Transverse colon (tissue), 4 donors: ENCODE measurements around the gene ZNF20. TPM values are rescaled to one million over a fixed set of nuclear protein-coding genes. Genes with fewer than 3 reads are reported as not detected.

Experiments used
- DNase-seq: peaks from one replicate; pipeline ENCODE4 v3.0.0-alpha.2; 2019
- H3K27ac ChIP-seq, 4 donors: fragments of 200-600 bp; sonication (generic); 2 replicates each; pipeline ENCODE4 v1.5.1; 2016 to 2018; ENCODE audit warnings: inconsistent platforms in 4 of 4
- H3K27me3 ChIP-seq: fragments of 200-600 bp; sonication (generic); 2 replicates; pipeline ENCODE4 v1.5.1; 2017; ENCODE audit warnings: inconsistent platforms
- H3K36me3 ChIP-seq, 4 donors: fragments of 200-600 bp; sonication (generic); 2 replicates each; pipeline ENCODE4 v1.5.1; 2017 to 2019; ENCODE audit warnings: inconsistent platforms in 4 of 4
- H3K4me1 ChIP-seq, 4 donors: fragments of 200-600 bp; sonication (generic); 2 replicates each; pipeline ENCODE4 v1.5.1; 2017 to 2020; ENCODE audit warnings: inconsistent platforms in 4 of 4
- H3K4me3 ChIP-seq, 4 donors: fragments of 200-600 bp; sonication (generic); 1 replicate in 1 of 4; 2 replicates in 3 of 4; pipeline versions ENCODE4 v1.5.1 to v1.6.1; 2017 to 2019; ENCODE audit warnings: inconsistent platforms in 4 of 4
- H3K9me3 ChIP-seq, 2 donors: fragments of 200-600 bp; sonication (generic); 2 replicates each; pipeline ENCODE4 v1.5.1; 2017 to 2019; ENCODE audit warnings: inconsistent platforms in 2 of 2
- EP300 ChIP-seq: sonication (generic); formaldehyde crosslinking; IDR thresholded peaks from one replicate; pipeline ENCODE4 v1.6.1; 2017; ENCODE audit warnings: antibody characterized with exemption, low read depth
- POLR2A ChIP-seq: fragments of 450-650 bp; IDR thresholded peaks from one replicate; pipeline ENCODE4 v1.6.1; 2016; ENCODE audit warnings: antibody characterized with exemption, mild to moderate bottlenecking, moderate library complexity
- POLR2AphosphoS5 ChIP-seq, 3 donors: sonication (generic); formaldehyde crosslinking; IDR thresholded peaks; one replicate each; pipeline ENCODE4 v1.6.1; 2016; ENCODE audit warnings: antibody characterized with exemption in 3 of 3
- WGBS, 2 donors: methylation state at CpG; one replicate each; pipeline ENCODE4 v1.1.5; 2018; ENCODE audit warnings: low coverage in 1 of 2; 5-methylcytosine and 5-hydroxymethylcytosine counted together
- in situ Hi-C, 4 donors: fragments of 200-750 bp; cut with MboI; loops; one replicate each; pipeline versions ENCODE4 v1.15.0 to v1.15.1; 2017; ENCODE audit warnings: low sequenced_read_pairs in 3 of 4, low pct_ligation_motif_present in 1 of 4, low pct_unique_long_range_greater_than_20kb in 1 of 4
- intact Hi-C: fragments of 100-400 bp; cut with DNase I; formaldehyde crosslinking; loops from one replicate; pipeline ENCODE4 v1.15.1; 2023; ENCODE audit warnings: low total_unique reads
- total RNA-seq, 4 donors: library from RNA; depleted of rRNA; stranded (reverse); fragments of >200 nt; gene quantifications; one replicate each; pipeline ENCODE4 v1.1.0, GENCODE V29; 2016
- TF ChIP-seq, protein P1 (sequence below), 5 experiments: fragments of 200-600 bp in 3 of 5; fragments of 450-650 bp in 2 of 5; sonication (generic) in 3 of 5; IDR thresholded peaks; 1 replicate in 2 of 5; 2 replicates in 3 of 5; pipeline ENCODE4 v1.5.1; 2016 to 2017; ENCODE audit warnings: antibody characterized with exemption in 5 of 5, inconsistent platforms in 3 of 5, mild to moderate bottlenecking in 2 of 5, moderate library complexity in 1 of 5

The ZNF20 gene
- 1 to 10 TPM in 3 of 4 donors, under 1 TPM in 1; 0.37 to 4.8 (median 2.9) TPM for total RNA-seq

DNA sequence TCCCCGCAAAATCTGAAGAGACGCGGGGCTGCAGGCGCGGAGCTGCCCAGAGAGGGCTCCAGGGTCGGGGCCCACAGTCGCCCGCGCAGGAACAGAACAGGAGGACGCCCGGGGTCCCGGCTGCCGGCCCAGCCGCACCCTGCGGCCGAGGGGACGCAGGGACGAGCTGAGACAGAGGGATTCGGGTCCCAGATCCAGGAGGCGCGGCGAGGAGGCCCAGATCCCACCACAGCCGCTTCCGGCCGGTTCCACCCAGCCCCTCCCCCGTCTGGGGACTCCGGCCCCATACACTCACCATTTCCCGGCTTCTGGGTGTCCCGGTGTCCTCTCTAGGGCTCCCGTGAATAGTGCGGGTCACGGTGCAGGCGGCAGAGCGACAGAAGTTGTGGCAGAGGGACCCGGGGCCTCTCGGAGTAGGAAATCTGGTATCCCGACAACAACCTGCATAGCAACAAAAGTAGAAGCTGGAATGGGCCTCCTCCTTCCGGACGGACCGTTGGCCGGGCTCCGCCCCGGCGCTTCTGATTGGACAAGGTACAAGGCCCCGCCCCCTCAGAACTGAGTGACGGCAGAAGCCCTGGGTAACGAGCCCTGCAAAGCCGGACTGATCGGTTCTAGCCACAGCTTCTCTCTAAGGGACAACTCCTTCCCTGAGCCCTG lies at the start of gene ZNF20:
TSS of gene ZNF20 (minus strand) at position 466 of the 660 bp plus-strand sequence. CDS start at position 298, 168 bp downstream.
- DNase-seq: peak; percentile 98
- peaks cover 6 to 21% (median 18%) of the 10 kb centered on the region in 4 donors for H3K4me1 ChIP-seq
- 0 to 1% methylated on average over 3 to 37 of the region's 49 CpGs for WGBS, 2 donors
- TF ChIP-seq POLR2A (peak; percentile 59), EP300 (no peak), POLR2AphosphoS5 (IDR thresholded peaks at IDR 0.05) (peak in 2 of 3 donors; percentile 51 to 79)
- TF ChIP-seq, protein P1, sequence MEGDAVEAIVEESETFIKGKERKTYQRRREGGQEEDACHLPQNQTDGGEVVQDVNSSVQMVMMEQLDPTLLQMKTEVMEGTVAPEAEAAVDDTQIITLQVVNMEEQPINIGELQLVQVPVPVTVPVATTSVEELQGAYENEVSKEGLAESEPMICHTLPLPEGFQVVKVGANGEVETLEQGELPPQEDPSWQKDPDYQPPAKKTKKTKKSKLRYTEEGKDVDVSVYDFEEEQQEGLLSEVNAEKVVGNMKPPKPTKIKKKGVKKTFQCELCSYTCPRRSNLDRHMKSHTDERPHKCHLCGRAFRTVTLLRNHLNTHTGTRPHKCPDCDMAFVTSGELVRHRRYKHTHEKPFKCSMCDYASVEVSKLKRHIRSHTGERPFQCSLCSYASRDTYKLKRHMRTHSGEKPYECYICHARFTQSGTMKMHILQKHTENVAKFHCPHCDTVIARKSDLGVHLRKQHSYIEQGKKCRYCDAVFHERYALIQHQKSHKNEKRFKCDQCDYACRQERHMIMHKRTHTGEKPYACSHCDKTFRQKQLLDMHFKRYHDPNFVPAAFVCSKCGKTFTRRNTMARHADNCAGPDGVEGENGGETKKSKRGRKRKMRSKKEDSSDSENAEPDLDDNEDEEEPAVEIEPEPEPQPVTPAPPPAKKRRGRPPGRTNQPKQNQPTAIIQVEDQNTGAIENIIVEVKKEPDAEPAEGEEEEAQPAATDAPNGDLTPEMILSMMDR (IDR thresholded peaks at IDR 0.05): peak in 1 of 5 experiments; percentile 5
- H3K36me3 ChIP-seq: peaks cover 0 to 18% (median 4%) of the 10 kb centered on the region in 4 donors
- peaks cover 0 to 5% of the 10 kb centered on the region in 2 donors for H3K9me3 ChIP-seq
- intact Hi-C loops: loop anchor here (5.0 kb wide), 2 partner anchors 83 to 258 kb away; no protein-coding TSS in a partner anchor
- H3K27me3 ChIP-seq: no peaks in the 10 kb centered on the region
- peak within 1 kb of the TSS; percentile 83 to 94 (median 87) for H3K27ac ChIP-seq
- peak within 1 kb of the TSS; percentile 58 to 92 (median 72) for H3K4me3 ChIP-seq
- in situ Hi-C loops: loop anchor here in 3 of 4 donors (5.0 to 25.0 kb wide), 5 partner anchors 83 to 253 kb away; partner anchors contain the start of genes ZNF878 (in 2 of the 3) and ZNF69 (in 1 of the 3)

DNA sequence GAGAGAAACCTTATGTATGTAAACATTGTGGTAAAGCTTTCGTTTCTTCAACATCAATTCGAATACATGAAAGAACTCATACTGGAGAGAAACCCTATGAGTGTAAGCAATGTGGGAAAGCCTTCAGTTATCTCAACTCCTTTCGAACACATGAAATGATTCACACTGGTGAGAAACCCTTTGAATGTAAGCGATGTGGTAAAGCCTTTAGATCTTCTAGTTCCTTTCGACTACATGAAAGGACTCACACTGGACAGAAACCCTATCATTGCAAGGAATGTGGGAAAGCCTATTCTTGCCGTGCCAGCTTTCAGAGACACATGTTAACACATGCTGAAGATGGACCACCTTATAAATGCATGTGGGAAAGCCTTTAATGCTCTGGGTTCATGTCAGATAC lies 47.5 kb upstream of the ZNF20 start:
- Histone ChIP-seq H3K36me3 (peaks cover 4 to 62% (median 20%) of the 10 kb centered on the region in 4 donors), H3K27me3 (no peaks in the 10 kb centered on the region), H3K4me3 (no peak overlapping the region), H3K27ac (no peak overlapping the region), H3K9me3 (peaks cover 58 to 66% of the 10 kb centered on the region in 2 donors), H3K4me1 (no peaks in the 10 kb centered on the region)
- TF ChIP-seq EP300: no peak
- no peak for TF ChIP-seq POLR2A
- TF ChIP-seq, protein P1 (IDR thresholded peaks at IDR 0.05): no peak
- TF ChIP-seq POLR2AphosphoS5 (IDR thresholded peaks at IDR 0.05): no peak
- no peak for DNase-seq
- in situ Hi-C loops (no loop called here), intact Hi-C loops (no loop called here)
- WGBS, 2 donors: 95 to 96% methylated on average over 6 of the region's 6 CpGs

DNA sequence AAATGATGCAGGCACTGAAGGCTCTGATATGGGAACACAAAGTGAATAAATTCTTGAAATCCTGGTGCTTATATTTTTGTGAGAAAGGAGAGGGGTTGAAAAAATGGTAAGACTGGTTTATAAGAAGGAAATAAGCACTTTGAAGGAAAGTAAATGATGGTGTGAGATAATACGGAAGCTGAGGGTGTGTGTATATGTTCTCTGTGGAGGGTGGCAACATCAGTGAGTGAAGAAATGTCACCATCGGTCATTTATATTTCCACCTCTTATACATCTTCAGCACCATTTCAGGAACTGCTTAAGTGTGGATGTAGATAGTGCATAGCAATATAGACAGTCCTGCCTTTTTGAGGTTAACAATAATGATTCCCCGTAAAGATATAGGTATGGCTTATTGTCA lies 40.2 kb upstream of the ZNF20 start:
- no peak for DNase-seq
- intact Hi-C loops (no loop called here), in situ Hi-C loops (no loop called here)
- Histone ChIP-seq H3K36me3 (peaks cover 0 to 11% (median 0%) of the 10 kb centered on the region in 4 donors), H3K27me3 (no peaks in the 10 kb centered on the region), H3K4me3 (no peak overlapping the region), H3K4me1 (no peaks in the 10 kb centered on the region), H3K27ac (no peak overlapping the region), H3K9me3 (peaks cover 14 to 26% of the 10 kb centered on the region in 2 donors)
- 99 to 100% methylated on average over 3 of the region's 3 CpGs for WGBS, 2 donors
- TF ChIP-seq, protein P1 (IDR thresholded peaks at IDR 0.05): no peak
- TF ChIP-seq POLR2A (no peak), POLR2AphosphoS5 (IDR thresholded peaks at IDR 0.05) (no peak), EP300 (no peak)

DNA sequence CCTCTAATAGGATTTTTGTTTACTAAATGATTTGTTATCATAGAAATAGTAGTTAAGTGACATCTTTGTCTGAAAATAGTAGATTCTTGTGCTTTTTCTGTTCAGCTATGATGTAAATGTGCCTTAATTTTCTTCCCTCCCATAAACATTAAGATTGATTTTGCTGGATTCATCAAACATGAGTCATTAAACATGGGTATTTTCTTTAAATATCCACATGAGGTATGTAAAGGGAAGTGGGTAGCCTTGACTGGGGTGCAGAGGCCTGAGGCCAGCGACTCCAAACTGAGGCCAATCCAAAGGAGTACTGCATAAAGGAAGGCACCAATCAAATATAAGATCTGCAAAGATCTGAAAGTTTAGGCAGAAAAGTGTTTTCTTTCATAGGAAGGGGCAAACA lies 26.5 kb upstream of the ZNF20 start:
- intact Hi-C loops: no loop called here
- no peak for DNase-seq
- H3K36me3 ChIP-seq: peaks cover 0 to 7% (median 0%) of the 10 kb centered on the region in 4 donors
- peaks cover 5 to 31% (median 13%) of the 10 kb centered on the region in 4 donors for H3K4me1 ChIP-seq
- H3K27ac ChIP-seq: no peak overlapping the region
- WGBS, 2 donors: 83 to 100% methylated on average over 1 of the region's 1 CpG
- H3K27me3 ChIP-seq: no peaks in the 10 kb centered on the region
- TF ChIP-seq, protein P1 (IDR thresholded peaks at IDR 0.05): no peak
- TF ChIP-seq POLR2AphosphoS5 (IDR thresholded peaks at IDR 0.05) (no peak), EP300 (no peak), POLR2A (no peak)
- in situ Hi-C loops: no loop called here
- H3K4me3 ChIP-seq: no peak overlapping the region
- H3K9me3 ChIP-seq: no peaks in the 10 kb centered on the region
